Fibroblast of villous mesenchyme (primary cell): ENCODE measurements around the gene GLS. TPM values are rescaled to one million over a fixed set of nuclear protein-coding genes. Genes with fewer than 3 reads are reported as not detected.
A peak's percentile ranks its signal among the peaks of the same experiment; 100 is the strongest.

Experiments
- DNase-seq: peaks from one replicate; pipeline ENCODE4 v3.0.0-alpha.2; 2010; ENCODE audit warnings: low read depth
- H3K4me3 ChIP-seq: 2 replicates; pipeline ENCODE4 v1.5.1; 2011; ENCODE audit warnings: low read depth, mild to moderate bottlenecking, low read length
- total RNA-seq: library from RNA; depleted of rRNA; stranded (reverse); fragments of >200 nt; gene quantifications from 2 replicates; pipeline ENCODE4 v1.2.3, GENCODE V29; 2012
- TF ChIP-seq, protein P1 (sequence below): IDR thresholded peaks from 2 replicates; pipeline ENCODE4 v1.5.1; 2012; ENCODE audit warnings: low read depth, mild to moderate bottlenecking, low read length; ENCODE audit not compliant: insufficient read depth

The GLS gene
- total RNA-seq, 1 donor: 519 TPM

- TF ChIP-seq, protein P1, sequence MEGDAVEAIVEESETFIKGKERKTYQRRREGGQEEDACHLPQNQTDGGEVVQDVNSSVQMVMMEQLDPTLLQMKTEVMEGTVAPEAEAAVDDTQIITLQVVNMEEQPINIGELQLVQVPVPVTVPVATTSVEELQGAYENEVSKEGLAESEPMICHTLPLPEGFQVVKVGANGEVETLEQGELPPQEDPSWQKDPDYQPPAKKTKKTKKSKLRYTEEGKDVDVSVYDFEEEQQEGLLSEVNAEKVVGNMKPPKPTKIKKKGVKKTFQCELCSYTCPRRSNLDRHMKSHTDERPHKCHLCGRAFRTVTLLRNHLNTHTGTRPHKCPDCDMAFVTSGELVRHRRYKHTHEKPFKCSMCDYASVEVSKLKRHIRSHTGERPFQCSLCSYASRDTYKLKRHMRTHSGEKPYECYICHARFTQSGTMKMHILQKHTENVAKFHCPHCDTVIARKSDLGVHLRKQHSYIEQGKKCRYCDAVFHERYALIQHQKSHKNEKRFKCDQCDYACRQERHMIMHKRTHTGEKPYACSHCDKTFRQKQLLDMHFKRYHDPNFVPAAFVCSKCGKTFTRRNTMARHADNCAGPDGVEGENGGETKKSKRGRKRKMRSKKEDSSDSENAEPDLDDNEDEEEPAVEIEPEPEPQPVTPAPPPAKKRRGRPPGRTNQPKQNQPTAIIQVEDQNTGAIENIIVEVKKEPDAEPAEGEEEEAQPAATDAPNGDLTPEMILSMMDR: no peak
- DNase-seq: no peak
- no peak overlapping the region for H3K4me3 ChIP-seq
Measured at GRCh38 chr2:190938771-190939335, 58.2 kb downstream of the GLS start.

GRCh38 chr2:190940454-190940853 lies 59.8 kb downstream of the GLS start:
- DNase-seq: peak; percentile 41
- TF ChIP-seq, protein P1: no peak
- no peak overlapping the region for H3K4me3 ChIP-seq

DNA sequence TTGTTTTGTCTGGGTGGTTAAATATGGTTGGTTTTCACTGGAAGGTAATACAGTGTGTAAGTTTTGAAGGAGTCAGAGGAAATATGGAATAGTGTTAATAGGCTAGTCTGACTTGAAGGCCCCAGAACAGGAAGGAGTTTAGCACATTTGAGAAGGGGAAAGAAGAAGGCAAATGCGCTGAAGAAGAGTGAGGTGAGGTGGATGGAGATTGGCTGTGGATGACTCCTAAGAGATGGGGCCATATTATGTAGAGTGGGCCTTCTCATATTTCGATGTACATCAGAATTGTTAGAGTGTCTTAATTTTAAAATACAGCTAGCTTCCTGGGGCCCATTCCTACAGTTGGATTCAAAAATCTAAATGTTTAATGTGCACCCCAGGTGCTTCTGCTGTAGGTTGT lies 61.0 kb downstream of the GLS start:
- no peak overlapping the region for H3K4me3 ChIP-seq
- TF ChIP-seq, protein P1: no peak
- no peak for DNase-seq

DNA sequence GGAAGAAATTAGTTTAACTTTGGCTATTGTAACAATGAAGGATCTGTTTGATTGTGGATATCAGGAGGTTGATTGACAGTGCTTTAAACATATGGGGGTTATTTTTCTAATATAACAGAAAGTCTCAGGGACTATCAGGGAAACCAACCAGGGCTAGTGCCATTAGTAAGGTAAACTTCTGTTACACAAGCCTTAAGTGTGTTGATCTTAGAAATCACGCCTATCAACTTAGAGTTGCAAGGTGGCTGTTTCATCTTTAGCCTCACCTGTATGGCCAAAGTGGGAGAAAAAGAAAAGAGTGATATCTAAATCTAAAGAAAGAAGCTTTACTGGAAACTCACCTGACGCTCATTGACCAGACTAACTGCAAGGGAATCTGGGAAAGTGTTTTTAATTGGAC lies 62.1 kb downstream of the GLS start:
- no peak overlapping the region for H3K4me3 ChIP-seq
- TF ChIP-seq, protein P1: no peak
- no peak for DNase-seq

GRCh38 chr2:190943706-190944105 lies 63.1 kb downstream of the GLS start:
- TF ChIP-seq, protein P1: no peak
- no peak overlapping the region for H3K4me3 ChIP-seq
- no peak for DNase-seq

DNA sequence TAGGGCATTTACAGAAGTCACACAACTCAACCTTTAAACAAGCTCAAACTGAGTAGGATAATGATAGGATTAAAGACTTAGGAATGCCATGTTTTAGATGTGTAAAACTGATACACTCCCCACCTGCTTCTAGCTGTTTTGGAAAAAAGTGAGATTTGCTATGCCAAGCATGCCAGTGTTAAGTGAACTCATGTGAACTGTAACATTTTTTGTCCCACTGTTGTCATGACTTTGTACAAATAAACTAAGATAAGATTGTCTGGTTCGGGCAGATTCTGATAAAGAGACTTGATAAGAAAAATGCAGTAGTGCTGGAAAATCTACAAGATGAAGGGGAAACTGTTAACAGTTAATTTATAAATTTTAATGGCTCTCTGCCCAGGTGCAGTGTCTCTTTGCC lies 66.5 kb downstream of the GLS start:
- DNase-seq: peak; percentile 60
- no peak overlapping the region for H3K4me3 ChIP-seq
- TF ChIP-seq, protein P1: no peak

GRCh38 chr2:190947711-190948251 lies 67.2 kb downstream of the GLS start:
- TF ChIP-seq, protein P1: peak; percentile 40
- H3K4me3 ChIP-seq: peak overlapping the region; percentile 10
- peak; percentile 87 for DNase-seq
